NB4 (cell line): Measurements from ENCODE around the gene DNHD1.

Experiments used
- DNase-seq: peaks from one replicate; pipeline ENCODE4 v3.0.0; 2010; ENCODE audit warnings: low read depth
- H3K4me3 ChIP-seq: one replicate; pipeline ENCODE4 v1.5.1; 2011; ENCODE audit warnings: mild to moderate bottlenecking, low read depth, low read length, moderate library complexity
- MAX ChIP-seq: IDR thresholded peaks from 2 replicates; pipeline ENCODE4 v1.6.1; 2011; ENCODE audit warnings: low read depth, low read length
- MYC ChIP-seq: IDR thresholded peaks from 2 replicates; pipeline ENCODE4 v1.6.1; 2011; ENCODE audit warnings: low read depth, low read length
- POLR2A ChIP-seq: IDR thresholded peaks from 2 replicates; pipeline ENCODE4 v1.6.1; 2011; ENCODE audit warnings: mild to moderate bottlenecking; ENCODE audit not compliant: insufficient read length; ENCODE audit errors: extremely low read depth
- TF ChIP-seq, protein P1 (sequence below): IDR thresholded peaks from one replicate; pipeline ENCODE4 v1.5.1; 2012; ENCODE audit warnings: low read depth, low read length

The DNHD1 gene

GRCh38 chr11:6548121-6548520 lies 51.0 kb downstream of the DNHD1 start:
- TF ChIP-seq MYC = no peak
- TF ChIP-seq POLR2A = no peak
- TF ChIP-seq, protein P1, sequence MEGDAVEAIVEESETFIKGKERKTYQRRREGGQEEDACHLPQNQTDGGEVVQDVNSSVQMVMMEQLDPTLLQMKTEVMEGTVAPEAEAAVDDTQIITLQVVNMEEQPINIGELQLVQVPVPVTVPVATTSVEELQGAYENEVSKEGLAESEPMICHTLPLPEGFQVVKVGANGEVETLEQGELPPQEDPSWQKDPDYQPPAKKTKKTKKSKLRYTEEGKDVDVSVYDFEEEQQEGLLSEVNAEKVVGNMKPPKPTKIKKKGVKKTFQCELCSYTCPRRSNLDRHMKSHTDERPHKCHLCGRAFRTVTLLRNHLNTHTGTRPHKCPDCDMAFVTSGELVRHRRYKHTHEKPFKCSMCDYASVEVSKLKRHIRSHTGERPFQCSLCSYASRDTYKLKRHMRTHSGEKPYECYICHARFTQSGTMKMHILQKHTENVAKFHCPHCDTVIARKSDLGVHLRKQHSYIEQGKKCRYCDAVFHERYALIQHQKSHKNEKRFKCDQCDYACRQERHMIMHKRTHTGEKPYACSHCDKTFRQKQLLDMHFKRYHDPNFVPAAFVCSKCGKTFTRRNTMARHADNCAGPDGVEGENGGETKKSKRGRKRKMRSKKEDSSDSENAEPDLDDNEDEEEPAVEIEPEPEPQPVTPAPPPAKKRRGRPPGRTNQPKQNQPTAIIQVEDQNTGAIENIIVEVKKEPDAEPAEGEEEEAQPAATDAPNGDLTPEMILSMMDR = no peak
- no peak for TF ChIP-seq MAX
- no peak overlapping the region for H3K4me3 ChIP-seq
- no peak for DNase-seq

DNA sequence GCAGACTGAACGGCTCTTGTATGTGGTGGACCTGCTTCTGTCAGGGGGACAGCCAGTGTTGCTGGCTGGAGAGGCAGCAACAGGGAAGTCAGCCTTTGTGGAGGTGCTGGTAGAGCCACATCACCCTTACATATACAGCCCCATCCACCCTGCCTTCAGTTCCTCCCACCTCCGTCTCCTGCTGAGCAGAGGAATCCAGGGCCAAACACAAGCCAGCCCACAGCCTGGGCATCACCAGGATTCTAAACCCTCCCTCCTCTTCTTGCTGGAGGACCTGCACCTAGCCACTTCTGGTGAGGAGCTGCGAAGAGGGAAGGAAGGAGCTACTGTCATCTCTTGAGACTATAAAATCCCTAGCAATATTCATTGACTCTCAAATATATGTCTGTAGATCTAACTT lies 51.6 kb downstream of the DNHD1 start:
- no peak for DNase-seq
- no peak overlapping the region for H3K4me3 ChIP-seq
- TF ChIP-seq POLR2A (no peak), MAX (no peak), MYC (no peak)
- TF ChIP-seq, protein P1 = no peak

DNA sequence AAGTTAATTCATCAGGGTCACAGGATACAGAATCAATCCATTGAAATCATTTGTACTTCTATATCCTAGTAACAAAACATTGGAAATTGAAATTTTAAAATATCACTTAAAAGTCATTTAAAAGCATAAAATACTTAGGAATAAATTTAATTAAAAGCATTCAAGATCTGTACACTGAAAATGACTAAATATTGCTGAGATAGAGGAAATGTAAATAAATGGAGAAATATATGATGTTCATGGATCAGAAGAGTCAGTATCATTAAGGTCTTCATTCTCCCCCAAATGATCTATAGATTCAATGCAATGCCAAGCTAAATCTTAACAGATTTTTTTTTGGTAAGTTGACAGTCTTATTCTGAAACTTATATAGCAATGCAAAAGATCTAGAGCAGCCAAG lies 56.6 kb downstream of the DNHD1 start:
- H3K4me3 ChIP-seq = no peak overlapping the region
- TF ChIP-seq POLR2A = no peak
- TF ChIP-seq, protein P1 = no peak
- no peak for TF ChIP-seq MYC
- no peak for TF ChIP-seq MAX
- DNase-seq = no peak

- no peak overlapping the region for H3K4me3 ChIP-seq
- DNase-seq = no peak
- TF ChIP-seq POLR2A (no peak), MAX (no peak), MYC (no peak)
- TF ChIP-seq, protein P1 = no peak
Observed at GRCh38 chr11:6554828-6555706, 58.0 kb downstream of the DNHD1 start.

- TF ChIP-seq, protein P1 = no peak
- H3K4me3 ChIP-seq = no peak overlapping the region
- DNase-seq = no peak
Observed at GRCh38 chr11:6556139-6556949, 59.3 kb downstream of the DNHD1 start.
